HCT116 (cell line): Measurements from ENCODE around the gene TNFRSF8. TPM values are rescaled to one million over a fixed set of nuclear protein-coding genes. Genes with fewer than 3 reads are reported as not detected.

Experiments used
- ATAC-seq: fragments of 200-7000 bp; cut with Tn5 transposase; 2 replicates; pipeline ENCODE4 v1.9.1; 2020; ENCODE audit warnings: mild to moderate bottlenecking, moderate library complexity
- BruUV-seq: library from RNA; stranded (reverse); fragments of 400-500 nt; replicated peaks from 2 replicates; lab custom pipeline; 2021; lab: Mats Ljungman, UMichigan
- CTCF ChIA-PET: fragments of 300-600 bp; sonication (Branson Sonifier 250); formaldehyde crosslinking; loops from one replicate; lab custom pipeline; 2021; ENCODE audit warnings: antibody characterized with exemption; lab: Charles Lee
- POLR2A ChIA-PET: fragments of 300-600, 350-600 bp; sonication (Branson Sonifier 250); formaldehyde crosslinking; loops from one replicate; lab custom pipeline; 2021; ENCODE audit warnings: antibody characterized with exemption; lab: Charles Lee
- RAD21 ChIA-PET, 2 experiments: fragments of 300-600 bp; sonication (Branson Sonifier 250); formaldehyde crosslinking; loops; one replicate each; lab custom pipeline; 2023; ENCODE audit warnings: low total read pairs in 2 of 2; ENCODE audit not compliant: uncharacterized antibody in 2 of 2, unreplicated experiment in 2 of 2, low non-redundant PET in 1 of 2; lab: Charles Lee
- DNase-seq: peaks from one replicate; pipeline ENCODE4 v3.0.0-alpha.2; 2010; ENCODE audit warnings: low read depth, low spot score
- H2AFZ ChIP-seq: fragments of 200-600 bp; shearing (Covaris generic), sonication (generic); 2 replicates; pipeline ENCODE4 v1.6.1; 2017; ENCODE audit warnings: low read depth, mixed run types, mixed read lengths, antibody characterized with exemption, low read length; ENCODE audit not compliant: poor library complexity, severe bottlenecking
- H3K27ac ChIP-seq: 2 replicates; pipeline ENCODE4 v1.5.1; 2012; ENCODE audit warnings: low read depth, low read length
- H3K27me3 ChIP-seq: fragments of 200-600 bp; sonication (generic); 2 replicates; pipeline ENCODE4 v1.6.1; 2016; ENCODE audit warnings: mixed run types, low read length, mixed read lengths; ENCODE audit not compliant: insufficient read depth
- H3K36me3 ChIP-seq, 2 experiments: fragments of 200-500 bp in 1 of 2; fragments of 200-600 bp in 1 of 2; sonication (Bioruptor generic) in 1 of 2; sonication (generic) in 1 of 2; 2 replicates each; pipeline versions ENCODE4 v1.5.1 to v1.6.1; 2014 to 2016; ENCODE audit warnings: low read length in 2 of 2, inconsistent platforms in 1 of 2, mixed read lengths in 1 of 2, mixed run types in 1 of 2; ENCODE audit not compliant: insufficient read depth in 2 of 2, control insufficient read depth in 1 of 2
- H3K4me1 ChIP-seq, 2 experiments: fragments of 200-600 bp in 1 of 2; sonication (generic) in 1 of 2; 2 replicates each; pipeline versions ENCODE4 v1.5.1 to v1.6.1; 2012 to 2017; ENCODE audit warnings: low read length in 2 of 2, inconsistent platforms in 1 of 2, mild to moderate bottlenecking in 1 of 2, mixed read lengths in 1 of 2, mixed run types in 1 of 2, moderate library complexity in 1 of 2; ENCODE audit not compliant: insufficient read depth in 2 of 2, control insufficient read depth in 1 of 2
- H3K4me2 ChIP-seq: fragments of 200-600 bp; sonication (generic); 2 replicates; pipeline ENCODE4 v1.6.1; 2017; ENCODE audit warnings: mixed run types, low read length, mixed read lengths
- H3K4me3 ChIP-seq, 2 experiments: fragments of 200-600 bp in 1 of 2; sonication (generic) in 1 of 2; replicated peaks in 1 of 2; 2 replicates each; pipeline ENCODE4 v1.5.1; 2011 to 2016; ENCODE audit warnings: low read length in 2 of 2, control low read depth in 1 of 2, low read depth in 1 of 2, mild to moderate bottlenecking in 1 of 2, mixed read lengths in 1 of 2, mixed run types in 1 of 2
- H3K79me2 ChIP-seq: fragments of 200-600 bp; sonication (generic); 2 replicates; pipeline ENCODE4 v1.6.1; 2017; ENCODE audit warnings: mild to moderate bottlenecking, mixed run types, low read length, moderate library complexity, mixed read lengths; ENCODE audit not compliant: insufficient read depth
- H3K9ac ChIP-seq: fragments of 200-600 bp; sonication (generic); 2 replicates; pipeline ENCODE4 v1.6.1; 2016; ENCODE audit warnings: low read length, mixed read lengths
- H3K9me2 ChIP-seq: fragments of 200-600 bp; sonication (generic), shearing (Covaris generic); 2 replicates; pipeline ENCODE4 v1.6.1; 2017; ENCODE audit warnings: mixed run types, mild to moderate bottlenecking, moderate library complexity; ENCODE audit not compliant: insufficient read depth
- H3K9me3 ChIP-seq, 2 experiments: fragments of 200-500 bp in 1 of 2; fragments of 200-600 bp in 1 of 2; sonication (Bioruptor generic) in 1 of 2; sonication (generic) in 1 of 2; 2 replicates each; pipeline ENCODE4 v1.6.1; 2014 to 2017; ENCODE audit warnings: low read length in 2 of 2, mixed read lengths in 2 of 2, inconsistent platforms in 1 of 2, low read depth in 1 of 2, mild to moderate bottlenecking in 1 of 2, mixed run types in 1 of 2, moderate library complexity in 1 of 2; ENCODE audit not compliant: control insufficient read depth in 1 of 2, insufficient read depth in 1 of 2
- H4K20me1 ChIP-seq: fragments of 200-600 bp; sonication (generic), shearing (Covaris generic); 2 replicates; pipeline ENCODE4 v1.6.1; 2017; ENCODE audit warnings: mixed run types, mild to moderate bottlenecking, moderate library complexity; ENCODE audit not compliant: insufficient read depth
- CBX3 ChIP-seq: IDR thresholded peaks from 2 replicates; pipeline ENCODE4 v1.6.1; 2012; ENCODE audit warnings: low read depth
- CEBPB ChIP-seq: IDR thresholded peaks from 2 replicates; pipeline ENCODE4 v1.6.1; 2012; ENCODE audit warnings: low read depth
- EGR1 ChIP-seq: IDR thresholded peaks from 2 replicates; pipeline ENCODE4 v1.6.1; 2012; ENCODE audit warnings: low read depth
- ELF1 ChIP-seq: IDR thresholded peaks from 2 replicates; pipeline ENCODE4 v1.6.1; 2012; ENCODE audit warnings: low read depth, borderline replicate concordance
- EZH2 ChIP-seq: fragments of 200-600 bp; sonication (generic); IDR thresholded peaks from 2 replicates; pipeline ENCODE4 v1.6.1; 2017; ENCODE audit warnings: antibody characterized with exemption, mixed run types
- EZH2phosphoT487 ChIP-seq: fragments of 200-600 bp; IDR thresholded peaks from 2 replicates; pipeline ENCODE4 v1.6.1; 2018; ENCODE audit warnings: antibody characterized with exemption, borderline replicate concordance
- FOSL1 ChIP-seq: IDR thresholded peaks from 2 replicates; pipeline ENCODE4 v1.6.1; 2012; ENCODE audit warnings: low read depth
- JUND ChIP-seq: IDR thresholded peaks from 2 replicates; pipeline ENCODE4 v1.6.1; 2012
- POLR2AphosphoS5 ChIP-seq: IDR thresholded peaks from 2 replicates; pipeline ENCODE4 v1.6.1; 2011; ENCODE audit warnings: mild to moderate bottlenecking, low read depth, low read length, moderate library complexity
- SIN3A ChIP-seq: IDR thresholded peaks from 2 replicates; pipeline ENCODE4 v1.6.1; 2012; ENCODE audit warnings: low read depth
- SP1 ChIP-seq: IDR thresholded peaks from 2 replicates; pipeline ENCODE4 v1.6.1; 2012; ENCODE audit warnings: low read depth
- TCF7L2 ChIP-seq: IDR thresholded peaks from 2 replicates; pipeline ENCODE4 v1.7.0; 2011; ENCODE audit warnings: borderline replicate concordance, inconsistent platforms; ENCODE audit not compliant: insufficient read depth, insufficient read length; ENCODE audit errors: extremely low read depth
- YY1 ChIP-seq: IDR thresholded peaks from 2 replicates; pipeline ENCODE4 v1.6.1; 2011; ENCODE audit warnings: low read length, low read depth, moderate library complexity, mild to moderate bottlenecking; ENCODE audit not compliant: insufficient replicate concordance; ENCODE audit errors: extremely low read depth
- ZFX ChIP-seq: fragments of 450-650 bp; IDR thresholded peaks from 2 replicates; pipeline ENCODE4 v1.6.1; 2017
- ZNF274 ChIP-seq: fragments of 200-500 bp; sonication (Bioruptor generic); IDR thresholded peaks from 2 replicates; pipeline ENCODE4 v1.6.1; 2014; ENCODE audit warnings: mild to moderate bottlenecking, low read depth, low read length, inconsistent platforms
- intact Hi-C: fragments of 100-400 bp; cut with micrococcal nuclease; formaldehyde crosslinking; loops from 2 replicates; pipeline ENCODE4 v1.10.0; 2022
- total RNA-seq: library from RNA; stranded (reverse); gene quantifications from one replicate; pipeline ENCODE4 v1.2.1, GENCODE V29; 2021; ENCODE audit not compliant: unreplicated experiment
- TF ChIP-seq, protein P1 (sequence below): IDR thresholded peaks from 2 replicates; pipeline ENCODE4 v1.6.1; 2012
- TF ChIP-seq, protein P2 (sequence below): IDR thresholded peaks from 2 replicates; pipeline ENCODE4 v1.6.1; 2011; ENCODE audit warnings: mild to moderate bottlenecking, low read length, moderate library complexity; ENCODE audit not compliant: insufficient replicate concordance; ENCODE audit errors: extremely low read depth
- TF ChIP-seq, protein P3 (sequence below), 3 experiments: fragments of 200-600 bp in 1 of 3; sonication (generic) in 1 of 3; IDR thresholded peaks in 2 of 3; conservative IDR thresholded peaks in 1 of 3; 2 replicates each; pipeline ENCODE4 v1.5.1; 2012 to 2017; ENCODE audit warnings: low read depth in 2 of 3, low read length in 2 of 3, antibody characterized with exemption in 1 of 3, borderline replicate concordance in 1 of 3, control low read depth in 1 of 3, mild to moderate bottlenecking in 1 of 3, mixed read lengths in 1 of 3, mixed run types in 1 of 3, moderate library complexity in 1 of 3; ENCODE audit not compliant: insufficient read depth in 1 of 3
- TF ChIP-seq, protein P4 (sequence below): IDR thresholded peaks from 2 replicates; pipeline ENCODE4 v1.6.1; 2012

The TNFRSF8 gene
- total RNA-seq, 1 experiment from 2014 or later = 0.17 TPM

DNA sequence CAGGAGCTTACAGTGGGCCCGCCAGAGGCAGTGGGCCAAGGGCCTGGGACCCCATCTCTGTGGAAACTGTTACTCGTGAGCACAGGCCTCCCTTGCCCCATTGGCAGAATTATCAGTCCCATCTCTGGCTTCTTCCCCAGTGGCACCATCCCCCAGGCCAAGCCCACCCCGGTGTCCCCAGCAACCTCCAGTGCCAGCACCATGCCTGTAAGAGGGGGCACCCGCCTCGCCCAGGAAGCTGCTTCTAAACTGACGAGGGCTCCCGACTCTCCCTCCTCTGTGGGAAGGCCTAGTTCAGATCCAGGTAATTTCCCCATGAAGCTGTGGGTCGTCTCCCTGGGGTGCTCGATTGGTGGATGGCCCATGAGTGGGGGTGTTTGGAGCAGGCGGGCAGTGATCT lies 46.8 kb downstream of the TNFRSF8 start:
- no peak for ATAC-seq
- ChIA-PET CTCF (no interaction called here), POLR2A (no interaction called here), RAD21 (no interaction called here)
- H3K4me1 ChIP-seq = no peaks in the 10 kb centered on the region
- H3K4me2 ChIP-seq = no peak overlapping the region
- no peaks in the 10 kb centered on the region for H3K9me3 ChIP-seq
- no peak overlapping the region for H2AFZ ChIP-seq
- BruUV-seq = no TSS peak
- no peak overlapping the region for H3K9ac ChIP-seq
- no peaks in the 10 kb centered on the region for H3K36me3 ChIP-seq
- no peaks in the 10 kb centered on the region for H4K20me1 ChIP-seq
- no peaks in the 10 kb centered on the region for H3K79me2 ChIP-seq
- no peak for DNase-seq
- H3K27ac ChIP-seq = no peak overlapping the region
- TF ChIP-seq JUND (no peak), ZFX (no peak), YY1 (no peak), EZH2 (no peak), POLR2AphosphoS5 (no peak), FOSL1 (no peak), CEBPB (no peak), EGR1 (no peak), ZNF274 (no peak), TCF7L2 (no peak), ELF1 (no peak), CBX3 (no peak), SP1 (no peak), SIN3A (no peak), EZH2phosphoT487 (no peak)
- TF ChIP-seq, protein P1, sequence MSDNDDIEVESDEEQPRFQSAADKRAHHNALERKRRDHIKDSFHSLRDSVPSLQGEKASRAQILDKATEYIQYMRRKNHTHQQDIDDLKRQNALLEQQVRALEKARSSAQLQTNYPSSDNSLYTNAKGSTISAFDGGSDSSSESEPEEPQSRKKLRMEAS = no peak
- TF ChIP-seq, protein P2, sequence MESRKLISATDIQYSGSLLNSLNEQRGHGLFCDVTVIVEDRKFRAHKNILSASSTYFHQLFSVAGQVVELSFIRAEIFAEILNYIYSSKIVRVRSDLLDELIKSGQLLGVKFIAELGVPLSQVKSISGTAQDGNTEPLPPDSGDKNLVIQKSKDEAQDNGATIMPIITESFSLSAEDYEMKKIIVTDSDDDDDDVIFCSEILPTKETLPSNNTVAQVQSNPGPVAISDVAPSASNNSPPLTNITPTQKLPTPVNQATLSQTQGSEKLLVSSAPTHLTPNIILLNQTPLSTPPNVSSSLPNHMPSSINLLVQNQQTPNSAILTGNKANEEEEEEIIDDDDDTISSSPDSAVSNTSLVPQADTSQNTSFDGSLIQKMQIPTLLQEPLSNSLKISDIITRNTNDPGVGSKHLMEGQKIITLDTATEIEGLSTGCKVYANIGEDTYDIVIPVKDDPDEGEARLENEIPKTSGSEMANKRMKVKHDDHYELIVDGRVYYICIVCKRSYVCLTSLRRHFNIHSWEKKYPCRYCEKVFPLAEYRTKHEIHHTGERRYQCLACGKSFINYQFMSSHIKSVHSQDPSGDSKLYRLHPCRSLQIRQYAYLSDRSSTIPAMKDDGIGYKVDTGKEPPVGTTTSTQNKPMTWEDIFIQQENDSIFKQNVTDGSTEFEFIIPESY = no peak
- TF ChIP-seq, protein P3, sequence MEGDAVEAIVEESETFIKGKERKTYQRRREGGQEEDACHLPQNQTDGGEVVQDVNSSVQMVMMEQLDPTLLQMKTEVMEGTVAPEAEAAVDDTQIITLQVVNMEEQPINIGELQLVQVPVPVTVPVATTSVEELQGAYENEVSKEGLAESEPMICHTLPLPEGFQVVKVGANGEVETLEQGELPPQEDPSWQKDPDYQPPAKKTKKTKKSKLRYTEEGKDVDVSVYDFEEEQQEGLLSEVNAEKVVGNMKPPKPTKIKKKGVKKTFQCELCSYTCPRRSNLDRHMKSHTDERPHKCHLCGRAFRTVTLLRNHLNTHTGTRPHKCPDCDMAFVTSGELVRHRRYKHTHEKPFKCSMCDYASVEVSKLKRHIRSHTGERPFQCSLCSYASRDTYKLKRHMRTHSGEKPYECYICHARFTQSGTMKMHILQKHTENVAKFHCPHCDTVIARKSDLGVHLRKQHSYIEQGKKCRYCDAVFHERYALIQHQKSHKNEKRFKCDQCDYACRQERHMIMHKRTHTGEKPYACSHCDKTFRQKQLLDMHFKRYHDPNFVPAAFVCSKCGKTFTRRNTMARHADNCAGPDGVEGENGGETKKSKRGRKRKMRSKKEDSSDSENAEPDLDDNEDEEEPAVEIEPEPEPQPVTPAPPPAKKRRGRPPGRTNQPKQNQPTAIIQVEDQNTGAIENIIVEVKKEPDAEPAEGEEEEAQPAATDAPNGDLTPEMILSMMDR (IDR thresholded peaks at IDR 0.05 in 2 of 3, conservative IDR thresholded peaks at IDR 0.05 in 1 of 3; ENCODE audit: borderline replicate concordance in 1 of 3, insufficient read depth in 1 of 3, low read depth in 2 of 3, low read length in 2 of 3) = no peak
- TF ChIP-seq, protein P4, sequence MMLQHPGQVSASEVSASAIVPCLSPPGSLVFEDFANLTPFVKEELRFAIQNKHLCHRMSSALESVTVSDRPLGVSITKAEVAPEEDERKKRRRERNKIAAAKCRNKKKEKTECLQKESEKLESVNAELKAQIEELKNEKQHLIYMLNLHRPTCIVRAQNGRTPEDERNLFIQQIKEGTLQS = no peak
- no peaks in the 10 kb centered on the region for H3K27me3 ChIP-seq
- H3K4me3 ChIP-seq = no peak overlapping the region
- intact Hi-C loops = no loop called here
- H3K9me2 ChIP-seq = no peaks in the 10 kb centered on the region
